NT2/D1 (cell line): ENCODE measurements around the gene TMEM239.

Source experiments
- SUZ12 ChIP-seq: IDR thresholded peaks from 2 replicates; pipeline ENCODE4 v1.6.1; 2011; ENCODE audit not compliant: insufficient read length, insufficient read depth; ENCODE audit errors: extremely low read depth
- YY1 ChIP-seq: IDR thresholded peaks from 2 replicates; pipeline ENCODE4 v1.6.1; 2011; ENCODE audit not compliant: insufficient read length, insufficient read depth
- ZNF274 ChIP-seq: IDR thresholded peaks from 2 replicates; pipeline ENCODE4 v1.6.1; 2011; ENCODE audit warnings: mild to moderate bottlenecking, low read depth, low read length

DNA sequence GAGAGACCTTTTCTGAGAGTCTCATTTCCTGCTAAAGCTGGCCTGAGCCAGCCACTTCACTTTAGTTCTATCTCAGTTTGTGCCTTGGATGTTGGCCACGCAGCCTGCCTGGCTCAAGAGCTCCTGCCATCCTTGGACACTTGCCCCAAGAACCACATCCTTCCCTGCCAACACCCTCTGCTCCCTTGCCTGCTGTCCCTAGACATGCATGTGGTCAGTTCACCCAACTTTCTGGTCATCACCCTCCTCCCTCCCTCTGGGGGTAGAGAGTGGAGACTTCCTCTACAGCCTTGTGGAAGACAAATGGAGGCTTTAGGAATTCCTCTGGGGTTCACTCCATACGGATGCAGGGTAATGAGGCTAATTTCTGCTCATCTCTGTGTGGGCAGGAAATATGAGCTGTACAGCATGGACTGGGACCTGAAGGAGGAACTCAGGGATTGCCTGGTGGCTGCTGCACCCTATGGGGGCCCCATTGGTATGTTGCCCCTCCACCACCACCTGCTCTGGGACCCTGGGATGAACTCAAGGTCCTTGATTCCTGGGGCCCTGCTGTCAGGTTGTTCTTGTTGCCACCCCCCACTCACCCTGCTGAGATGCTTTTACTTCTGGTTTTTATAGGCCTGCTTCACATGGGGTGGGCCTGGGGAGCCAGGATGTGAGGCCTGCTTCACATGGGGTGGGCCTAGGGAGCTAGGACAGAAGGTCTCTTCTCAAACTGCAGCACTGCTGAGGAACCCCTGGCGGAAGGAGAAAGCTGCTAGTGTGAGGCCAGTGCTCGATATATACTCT is 43.4 kb downstream of the TMEM239 start:
- no peak for TF ChIP-seq ZNF274
- TF ChIP-seq YY1: no peak
- TF ChIP-seq SUZ12: no peak
